Neural cell (in vitro differentiated cells): Measurements from ENCODE around the gene RAB11FIP4. TPM values are rescaled to one million over a fixed set of nuclear protein-coding genes. Genes with fewer than 3 reads are reported as not detected.

Experiments used
- H2AFZ ChIP-seq: fragments of 200-600, 300-800 bp; sonication (generic), shearing (Covaris generic); 2 replicates; pipeline ENCODE4 v1.6.0; 2014; ENCODE audit warnings: low read depth, mild to moderate bottlenecking, antibody characterized with exemption, low read length, moderate library complexity
- H3F3A ChIP-seq: fragments of 200-600 bp; shearing (Covaris generic); 2 replicates; pipeline ENCODE4 v1.6.1; 2016; ENCODE audit warnings: mild to moderate bottlenecking, moderate library complexity, mixed read lengths, antibody characterized with exemption, low read length; ENCODE audit not compliant: insufficient read depth, poor library complexity, severe bottlenecking
- H3K27ac ChIP-seq: fragments of 200-600, 300-800 bp; sonication (generic), shearing (Covaris generic); 2 replicates; pipeline ENCODE4 v1.5.1; 2014; ENCODE audit warnings: mild to moderate bottlenecking, low read length, moderate library complexity
- H3K27me3 ChIP-seq: fragments of 300-800, 200-600 bp; sonication (generic), shearing (Covaris generic); 2 replicates; pipeline ENCODE4 v1.6.0; 2014; ENCODE audit warnings: mild to moderate bottlenecking, low read depth, low read length, moderate library complexity; ENCODE audit not compliant: insufficient read depth
- H3K36me3 ChIP-seq: fragments of 300-800, 200-600 bp; sonication (generic), shearing (Covaris generic); 2 replicates; pipeline ENCODE4 v1.5.1; 2014; ENCODE audit warnings: mild to moderate bottlenecking, antibody characterized with exemption, low read length, moderate library complexity; ENCODE audit not compliant: insufficient read depth
- H3K4me2 ChIP-seq: fragments of 300-800, 200-600 bp; sonication (generic), shearing (Covaris generic); 2 replicates; pipeline ENCODE4 v1.6.0; 2014; ENCODE audit warnings: mild to moderate bottlenecking, low read length
- H3K4me3 ChIP-seq: fragments of 300-800, 200-600 bp; sonication (generic), shearing (Covaris generic); 2 replicates; pipeline ENCODE4 v1.5.1; 2014; ENCODE audit warnings: mild to moderate bottlenecking, low read length, moderate library complexity
- H3K79me2 ChIP-seq: fragments of 200-600 bp; shearing (Covaris generic); replicated peaks from 2 replicates; pipeline ENCODE4 v1.6.0; 2014; ENCODE audit warnings: mild to moderate bottlenecking, low read length, moderate library complexity; ENCODE audit not compliant: insufficient read depth
- H3K9ac ChIP-seq: fragments of 300-800, 200-600 bp; sonication (generic), shearing (Covaris generic); 2 replicates; pipeline ENCODE4 v1.6.1; 2016; ENCODE audit warnings: mild to moderate bottlenecking, low read length, mixed read lengths
- H3K9me2 ChIP-seq: fragments of 200-600 bp; shearing (Covaris generic); 2 replicates; pipeline ENCODE4 v1.6.1; 2016; ENCODE audit warnings: mild to moderate bottlenecking, low read length, mixed read lengths; ENCODE audit not compliant: insufficient read depth
- H3K9me3 ChIP-seq: fragments of 200-600, 300-800 bp; sonication (generic), shearing (Covaris generic); 2 replicates; pipeline ENCODE4 v1.6.1; 2016; ENCODE audit warnings: mild to moderate bottlenecking, mixed run types, low read length, moderate library complexity, mixed read lengths
- H4K20me1 ChIP-seq: fragments of 200-600 bp; shearing (Covaris generic); 2 replicates; pipeline ENCODE4 v1.6.1; 2016; ENCODE audit warnings: mild to moderate bottlenecking, mixed run types; ENCODE audit not compliant: insufficient read depth
- EP300 ChIP-seq: fragments of 450-650 bp; conservative IDR thresholded peaks from 2 replicates; pipeline ENCODE4 v1.6.1; 2014; ENCODE audit warnings: antibody characterized with exemption, mild to moderate bottlenecking, moderate library complexity; ENCODE audit not compliant: poor library complexity, severe bottlenecking
- EZH2 ChIP-seq: fragments of 200-600, 300-800 bp; shearing (Covaris generic), sonication (generic); IDR thresholded peaks from 2 replicates; pipeline ENCODE4 v1.6.1; 2014; ENCODE audit warnings: antibody characterized with exemption, low read length, borderline replicate concordance, mild to moderate bottlenecking; ENCODE audit not compliant: insufficient read depth, poor library complexity, severe bottlenecking
- MXI1 ChIP-seq: fragments of 450-650 bp; conservative IDR thresholded peaks from 2 replicates; pipeline ENCODE4 v1.6.1; 2014; ENCODE audit warnings: antibody characterized with exemption, mild to moderate bottlenecking; ENCODE audit not compliant: poor library complexity, severe bottlenecking
- POLR2AphosphoS5 ChIP-seq: IDR thresholded peaks from 2 replicates; pipeline ENCODE4 v1.6.1; 2012
- RAD21 ChIP-seq: fragments of 450-650 bp; conservative IDR thresholded peaks from 2 replicates; pipeline ENCODE4 v1.6.1; 2014; ENCODE audit warnings: antibody characterized with exemption, mild to moderate bottlenecking, moderate library complexity
- SMC3 ChIP-seq: fragments of 450-650 bp; conservative IDR thresholded peaks from 2 replicates; pipeline ENCODE4 v1.6.1; 2014; ENCODE audit warnings: antibody characterized with exemption, mild to moderate bottlenecking, moderate library complexity; ENCODE audit not compliant: poor library complexity
- TAF1 ChIP-seq: IDR thresholded peaks from 2 replicates; pipeline ENCODE4 v1.6.1; 2012; ENCODE audit warnings: low read depth
- polyA plus RNA-seq: library from polyadenylated mRNA; depleted of rRNA; stranded (reverse); fragments of >200 nt; gene quantifications from 2 replicates; pipeline ENCODE4 v1.2.3, GENCODE V29; 2014
- TF ChIP-seq, protein P1 (sequence below): IDR thresholded peaks from 2 replicates; pipeline ENCODE4 v1.6.1; 2012; ENCODE audit warnings: borderline replicate concordance
- TF ChIP-seq, protein P2 (sequence below): fragments of 450-650 bp; IDR thresholded peaks from 2 replicates; pipeline ENCODE4 v1.5.1; 2014; ENCODE audit warnings: antibody characterized with exemption, mild to moderate bottlenecking, moderate library complexity; ENCODE audit not compliant: poor library complexity, severe bottlenecking

RAB11FIP4 gene
- polyA plus RNA-seq, 1 donor from 2014 or later, result 14.4 TPM

GRCh38 chr17:31552568-31552967 is 161.1 kb downstream of the RAB11FIP4 start:
- TF ChIP-seq POLR2AphosphoS5 (no peak), EZH2 (no peak), MXI1 (no peak), TAF1 (no peak), RAD21 (no peak), EP300 (no peak), SMC3 (no peak)
- TF ChIP-seq, protein P1, sequence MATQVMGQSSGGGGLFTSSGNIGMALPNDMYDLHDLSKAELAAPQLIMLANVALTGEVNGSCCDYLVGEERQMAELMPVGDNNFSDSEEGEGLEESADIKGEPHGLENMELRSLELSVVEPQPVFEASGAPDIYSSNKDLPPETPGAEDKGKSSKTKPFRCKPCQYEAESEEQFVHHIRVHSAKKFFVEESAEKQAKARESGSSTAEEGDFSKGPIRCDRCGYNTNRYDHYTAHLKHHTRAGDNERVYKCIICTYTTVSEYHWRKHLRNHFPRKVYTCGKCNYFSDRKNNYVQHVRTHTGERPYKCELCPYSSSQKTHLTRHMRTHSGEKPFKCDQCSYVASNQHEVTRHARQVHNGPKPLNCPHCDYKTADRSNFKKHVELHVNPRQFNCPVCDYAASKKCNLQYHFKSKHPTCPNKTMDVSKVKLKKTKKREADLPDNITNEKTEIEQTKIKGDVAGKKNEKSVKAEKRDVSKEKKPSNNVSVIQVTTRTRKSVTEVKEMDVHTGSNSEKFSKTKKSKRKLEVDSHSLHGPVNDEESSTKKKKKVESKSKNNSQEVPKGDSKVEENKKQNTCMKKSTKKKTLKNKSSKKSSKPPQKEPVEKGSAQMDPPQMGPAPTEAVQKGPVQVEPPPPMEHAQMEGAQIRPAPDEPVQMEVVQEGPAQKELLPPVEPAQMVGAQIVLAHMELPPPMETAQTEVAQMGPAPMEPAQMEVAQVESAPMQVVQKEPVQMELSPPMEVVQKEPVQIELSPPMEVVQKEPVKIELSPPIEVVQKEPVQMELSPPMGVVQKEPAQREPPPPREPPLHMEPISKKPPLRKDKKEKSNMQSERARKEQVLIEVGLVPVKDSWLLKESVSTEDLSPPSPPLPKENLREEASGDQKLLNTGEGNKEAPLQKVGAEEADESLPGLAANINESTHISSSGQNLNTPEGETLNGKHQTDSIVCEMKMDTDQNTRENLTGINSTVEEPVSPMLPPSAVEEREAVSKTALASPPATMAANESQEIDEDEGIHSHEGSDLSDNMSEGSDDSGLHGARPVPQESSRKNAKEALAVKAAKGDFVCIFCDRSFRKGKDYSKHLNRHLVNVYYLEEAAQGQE, result no peak
- TF ChIP-seq, protein P2, sequence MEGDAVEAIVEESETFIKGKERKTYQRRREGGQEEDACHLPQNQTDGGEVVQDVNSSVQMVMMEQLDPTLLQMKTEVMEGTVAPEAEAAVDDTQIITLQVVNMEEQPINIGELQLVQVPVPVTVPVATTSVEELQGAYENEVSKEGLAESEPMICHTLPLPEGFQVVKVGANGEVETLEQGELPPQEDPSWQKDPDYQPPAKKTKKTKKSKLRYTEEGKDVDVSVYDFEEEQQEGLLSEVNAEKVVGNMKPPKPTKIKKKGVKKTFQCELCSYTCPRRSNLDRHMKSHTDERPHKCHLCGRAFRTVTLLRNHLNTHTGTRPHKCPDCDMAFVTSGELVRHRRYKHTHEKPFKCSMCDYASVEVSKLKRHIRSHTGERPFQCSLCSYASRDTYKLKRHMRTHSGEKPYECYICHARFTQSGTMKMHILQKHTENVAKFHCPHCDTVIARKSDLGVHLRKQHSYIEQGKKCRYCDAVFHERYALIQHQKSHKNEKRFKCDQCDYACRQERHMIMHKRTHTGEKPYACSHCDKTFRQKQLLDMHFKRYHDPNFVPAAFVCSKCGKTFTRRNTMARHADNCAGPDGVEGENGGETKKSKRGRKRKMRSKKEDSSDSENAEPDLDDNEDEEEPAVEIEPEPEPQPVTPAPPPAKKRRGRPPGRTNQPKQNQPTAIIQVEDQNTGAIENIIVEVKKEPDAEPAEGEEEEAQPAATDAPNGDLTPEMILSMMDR, result no peak
- Histone ChIP-seq H3K27me3 (peaks cover 6% of the 10 kb centered on the region), H3K9ac (no peak overlapping the region)

GRCh38 chr17:31553506-31553905 is 162.0 kb downstream of the RAB11FIP4 start:
- TF ChIP-seq MXI1 (no peak), EP300 (no peak), EZH2 (no peak), TAF1 (no peak), POLR2AphosphoS5 (no peak), SMC3 (no peak), RAD21 (no peak)
- TF ChIP-seq, protein P2, result no peak
- TF ChIP-seq, protein P1, result no peak
- H3K27me3 ChIP-seq, result peaks cover 11% of the 10 kb centered on the region
- no peaks in the 10 kb centered on the region for H3F3A ChIP-seq
- no peak overlapping the region for H3K4me3 ChIP-seq
- H3K79me2 ChIP-seq, result no peaks in the 10 kb centered on the region
- no peaks in the 10 kb centered on the region for H3K36me3 ChIP-seq
- no peak overlapping the region for H3K9ac ChIP-seq
- H3K27ac ChIP-seq, result no peak overlapping the region
- H2AFZ ChIP-seq, result no peak overlapping the region
- no peaks in the 10 kb centered on the region for H3K9me3 ChIP-seq
- no peaks in the 10 kb centered on the region for H4K20me1 ChIP-seq
- no peaks in the 10 kb centered on the region for H3K9me2 ChIP-seq
- H3K4me2 ChIP-seq, result no peak overlapping the region

More at GRCh38 chr17:31552568-31552967, 161.1 kb downstream of the RAB11FIP4 start:
- Histone ChIP-seq H3K9me3 (no peaks in the 10 kb centered on the region), H3K4me2 (no peak overlapping the region), H3K4me3 (no peak overlapping the region), H3K9me2 (no peaks in the 10 kb centered on the region), H2AFZ (no peak overlapping the region), H3F3A (no peaks in the 10 kb centered on the region), H3K79me2 (no peaks in the 10 kb centered on the region), H3K36me3 (no peaks in the 10 kb centered on the region), H4K20me1 (no peaks in the 10 kb centered on the region), H3K27ac (no peak overlapping the region)
